Thyroid gland (tissue), 4 donors: ENCODE data around the gene CST7. TPM values are rescaled to one million over a fixed set of nuclear protein-coding genes. Genes with fewer than 3 reads are reported as not detected.

Experiments used
- DNase-seq, 2 donors: peaks; one replicate each; pipeline ENCODE4 v3.0.0-alpha.2; 2019
- H3K27ac ChIP-seq, 3 donors: fragments of 200-600 bp; sonication (generic); 1 replicate in 2 of 3; 2 replicates in 1 of 3; pipeline ENCODE4 v1.5.1; 2016 to 2019; ENCODE audit warnings: mild to moderate bottlenecking in 1 of 3, moderate library complexity in 1 of 3
- H3K27me3 ChIP-seq: fragments of 200-600 bp; sonication (generic); one replicate; pipeline ENCODE4 v1.5.1; 2019
- H3K36me3 ChIP-seq, 2 donors: fragments of 200-600 bp; sonication (generic); one replicate each; pipeline ENCODE4 v1.5.1; 2016 to 2019
- H3K4me1 ChIP-seq, 2 donors: fragments of 200-600 bp; sonication (generic); one replicate each; pipeline ENCODE4 v1.5.1; 2017 to 2019
- H3K4me3 ChIP-seq, 3 donors: fragments of 200-600 bp; sonication (generic); replicated peaks in 1 of 3; 1 replicate in 2 of 3; 2 replicates in 1 of 3; pipeline ENCODE4 v1.5.1; 2016; ENCODE audit warnings: mild to moderate bottlenecking in 1 of 3
- H3K9me3 ChIP-seq: fragments of 200-600 bp; sonication (generic); one replicate; pipeline ENCODE4 v1.5.1; 2017
- POLR2A ChIP-seq, 2 donors: fragments of 450-650 bp; IDR thresholded peaks; one replicate each; pipeline ENCODE4 v1.6.1; 2017; ENCODE audit warnings: antibody characterized with exemption in 2 of 2, mild to moderate bottlenecking in 2 of 2, moderate library complexity in 1 of 2
- WGBS, 2 donors: methylation state at CpG; one replicate each; pipeline ENCODE4 v1.1.5; 2017; 5-methylcytosine and 5-hydroxymethylcytosine counted together
- intact Hi-C: fragments of 100-400 bp; cut with DNase I; formaldehyde crosslinking; loops from one replicate; pipeline ENCODE4 v1.15.1; 2023
- total RNA-seq, 4 donors: library from RNA; depleted of rRNA; stranded (reverse); fragments of >200 nt; gene quantifications; one replicate each; pipeline ENCODE4 v1.2.3, GENCODE V29; 2016
- TF ChIP-seq, protein P1 (sequence below), 6 experiments: fragments of 200-600 bp in 3 of 6; fragments of 450-650 bp in 3 of 6; sonication (generic) in 3 of 6; IDR thresholded peaks; one replicate each; pipeline ENCODE4 v1.5.1; 2016 to 2019; ENCODE audit warnings: antibody characterized with exemption in 6 of 6, mild to moderate bottlenecking in 2 of 6, inconsistent platforms in 1 of 6, moderate library complexity in 1 of 6

CST7 gene
- total RNA-seq, 4 donors from 2014 or later, result 1.3 to 3.6 (median 2.5) TPM

GRCh38 chr20:24953621-24954133, 4.6 kb downstream of the CST7 start:
- Histone ChIP-seq H3K36me3 (peaks cover 0 to 10% of the 10 kb centered on the region in 2 donors), H3K27ac (no peak overlapping the region), H3K4me1 (peaks cover 0 to 3% of the 10 kb centered on the region in 2 donors), H3K9me3 (no peaks in the 10 kb centered on the region), H3K4me3 (no peak overlapping the region), H3K27me3 (no peaks in the 10 kb centered on the region)
- DNase-seq, result no peak
- TF ChIP-seq, protein P1, sequence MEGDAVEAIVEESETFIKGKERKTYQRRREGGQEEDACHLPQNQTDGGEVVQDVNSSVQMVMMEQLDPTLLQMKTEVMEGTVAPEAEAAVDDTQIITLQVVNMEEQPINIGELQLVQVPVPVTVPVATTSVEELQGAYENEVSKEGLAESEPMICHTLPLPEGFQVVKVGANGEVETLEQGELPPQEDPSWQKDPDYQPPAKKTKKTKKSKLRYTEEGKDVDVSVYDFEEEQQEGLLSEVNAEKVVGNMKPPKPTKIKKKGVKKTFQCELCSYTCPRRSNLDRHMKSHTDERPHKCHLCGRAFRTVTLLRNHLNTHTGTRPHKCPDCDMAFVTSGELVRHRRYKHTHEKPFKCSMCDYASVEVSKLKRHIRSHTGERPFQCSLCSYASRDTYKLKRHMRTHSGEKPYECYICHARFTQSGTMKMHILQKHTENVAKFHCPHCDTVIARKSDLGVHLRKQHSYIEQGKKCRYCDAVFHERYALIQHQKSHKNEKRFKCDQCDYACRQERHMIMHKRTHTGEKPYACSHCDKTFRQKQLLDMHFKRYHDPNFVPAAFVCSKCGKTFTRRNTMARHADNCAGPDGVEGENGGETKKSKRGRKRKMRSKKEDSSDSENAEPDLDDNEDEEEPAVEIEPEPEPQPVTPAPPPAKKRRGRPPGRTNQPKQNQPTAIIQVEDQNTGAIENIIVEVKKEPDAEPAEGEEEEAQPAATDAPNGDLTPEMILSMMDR (IDR thresholded peaks at IDR 0.05), result no peak
- no peak for TF ChIP-seq POLR2A (IDR thresholded peaks at IDR 0.05)
- 84 to 91% methylated on average over 15 to 16 of the region's 16 CpGs for WGBS, 2 donors
- intact Hi-C loops, result no loop called here

GRCh38 chr20:24954151-24954550, 5.1 kb downstream of the CST7 start:
- peaks cover 0 to 3% of the 10 kb centered on the region in 2 donors for H3K4me1 ChIP-seq
- intact Hi-C loops, result no loop called here
- no peaks in the 10 kb centered on the region for H3K9me3 ChIP-seq
- no peak overlapping the region for H3K27ac ChIP-seq
- WGBS, 2 donors, result 68 to 73% methylated on average over 7 to 8 of the region's 8 CpGs
- TF ChIP-seq, protein P1 (IDR thresholded peaks at IDR 0.05), result no peak
- TF ChIP-seq POLR2A (IDR thresholded peaks at IDR 0.05), result no peak
- DNase-seq, result no peak
- H3K4me3 ChIP-seq, result no peak overlapping the region
- no peaks in the 10 kb centered on the region for H3K27me3 ChIP-seq
- peaks cover 4 to 14% of the 10 kb centered on the region in 2 donors for H3K36me3 ChIP-seq

DNA sequence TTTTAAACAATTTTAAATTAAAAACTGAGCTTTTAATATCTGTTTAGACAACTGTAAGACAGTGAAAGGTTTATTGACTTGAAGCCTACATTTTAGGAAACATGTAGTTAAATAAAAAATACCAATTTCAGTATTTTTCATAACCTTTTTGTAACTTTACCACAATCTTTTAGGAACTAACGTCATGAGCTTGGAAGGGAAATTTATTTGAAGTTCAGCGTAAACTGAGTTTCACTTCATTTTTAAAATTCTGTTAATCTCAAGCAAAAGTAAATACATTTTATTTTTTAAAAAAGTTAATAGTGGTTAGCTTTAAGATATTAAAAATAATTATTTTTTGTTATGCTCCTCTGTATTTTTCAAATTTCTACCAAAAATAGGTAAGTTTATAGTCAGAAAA, 5.5 kb downstream of the CST7 start:
- no peak for DNase-seq
- Histone ChIP-seq H3K27me3 (no peaks in the 10 kb centered on the region), H3K36me3 (peaks cover 7 to 14% of the 10 kb centered on the region in 2 donors), H3K4me3 (no peak overlapping the region), H3K27ac (no peak overlapping the region), H3K9me3 (no peaks in the 10 kb centered on the region), H3K4me1 (peaks cover 0 to 3% of the 10 kb centered on the region in 2 donors)
- no peak for TF ChIP-seq POLR2A (IDR thresholded peaks at IDR 0.05)
- TF ChIP-seq, protein P1 (IDR thresholded peaks at IDR 0.05), result no peak
- 85 to 86% methylated on average over 2 of the region's 2 CpGs for WGBS, 2 donors
- intact Hi-C loops, result no loop called here

- H3K27ac ChIP-seq, result no peak overlapping the region
- no peak for DNase-seq
- TF ChIP-seq, protein P1 (IDR thresholded peaks at IDR 0.05), result no peak
- no peak for TF ChIP-seq POLR2A (IDR thresholded peaks at IDR 0.05)
- H3K9me3 ChIP-seq, result no peaks in the 10 kb centered on the region
- intact Hi-C loops, result no loop called here
- peaks cover 0 to 3% of the 10 kb centered on the region in 2 donors for H3K4me1 ChIP-seq
- H3K36me3 ChIP-seq, result peaks cover 11 to 19% of the 10 kb centered on the region in 2 donors
- 76 to 81% methylated on average over 3 of the region's 3 CpGs for WGBS, 2 donors
- H3K4me3 ChIP-seq, result no peak overlapping the region
- H3K27me3 ChIP-seq, result no peaks in the 10 kb centered on the region
Measured at GRCh38 chr20:24955045-24955444, 6.0 kb downstream of the CST7 start.

DNA sequence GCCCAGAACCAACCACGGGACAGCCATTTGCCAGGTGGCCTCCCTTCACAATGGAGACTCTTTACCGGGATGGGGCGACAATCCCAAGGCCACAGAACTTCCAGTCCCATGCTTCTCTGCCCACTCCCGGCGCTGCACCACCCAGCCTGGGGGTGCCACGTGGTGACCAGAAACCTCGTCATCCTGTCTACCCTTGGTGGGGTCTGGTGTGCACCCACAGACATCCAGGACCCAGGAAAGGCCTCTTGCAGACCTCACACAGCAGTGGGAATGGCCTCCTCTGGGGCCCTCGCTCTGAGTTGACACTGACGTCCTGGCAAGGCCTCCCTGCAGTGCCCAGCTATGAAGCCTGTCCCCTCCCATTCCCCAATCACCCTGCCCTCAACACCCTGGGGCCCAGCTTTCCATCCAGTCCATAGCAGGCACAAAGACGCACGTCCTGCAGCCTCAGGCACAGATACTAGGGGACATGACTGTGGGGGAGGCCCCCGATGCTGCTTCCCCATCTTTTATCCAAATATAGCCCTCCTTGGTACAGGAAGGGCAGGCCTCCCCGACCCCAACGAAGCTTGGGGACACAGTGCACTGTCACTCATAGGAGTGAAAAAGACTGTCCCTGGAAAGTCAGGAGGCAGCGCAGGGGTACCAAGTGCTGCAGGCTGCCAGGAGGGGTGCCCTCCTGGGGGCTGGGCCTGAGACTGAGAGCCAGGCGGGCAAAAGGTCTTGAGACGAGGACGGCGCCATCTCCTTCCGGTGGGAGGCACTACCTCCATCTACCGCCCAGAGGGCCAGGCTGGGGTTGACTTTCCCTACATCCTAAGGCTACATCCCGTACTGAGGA, 7.2 kb downstream of the CST7 start:
- Histone ChIP-seq H3K9me3 (no peaks in the 10 kb centered on the region), H3K27me3 (no peaks in the 10 kb centered on the region), H3K27ac (no peak overlapping the region), H3K4me3 (no peak overlapping the region), H3K36me3 (peaks cover 17 to 26% of the 10 kb centered on the region in 2 donors), H3K4me1 (peaks cover 0 to 3% of the 10 kb centered on the region in 2 donors)
- DNase-seq, result no peak
- intact Hi-C loops, result no loop called here
- 93 to 94% methylated on average over 17 to 20 of the region's 22 CpGs for WGBS, 2 donors
- TF ChIP-seq, protein P1 (IDR thresholded peaks at IDR 0.05), result no peak
- no peak for TF ChIP-seq POLR2A (IDR thresholded peaks at IDR 0.05)
